GM12875 (cell line): Measurements from ENCODE around the gene SORCS2.

Source experiments
- H3K4me3 ChIP-seq: one replicate; pipeline ENCODE4 v1.5.1; 2011; ENCODE audit warnings: low read depth, low read length, control low read depth
- TF ChIP-seq, protein P1 (sequence below): IDR thresholded peaks from 2 replicates; pipeline ENCODE4 v1.5.1; 2011; ENCODE audit warnings: low read depth, mild to moderate bottlenecking, control low read depth, inconsistent platforms, low read length, moderate library complexity, borderline replicate concordance; ENCODE audit not compliant: insufficient read depth

The SORCS2 gene

DNA sequence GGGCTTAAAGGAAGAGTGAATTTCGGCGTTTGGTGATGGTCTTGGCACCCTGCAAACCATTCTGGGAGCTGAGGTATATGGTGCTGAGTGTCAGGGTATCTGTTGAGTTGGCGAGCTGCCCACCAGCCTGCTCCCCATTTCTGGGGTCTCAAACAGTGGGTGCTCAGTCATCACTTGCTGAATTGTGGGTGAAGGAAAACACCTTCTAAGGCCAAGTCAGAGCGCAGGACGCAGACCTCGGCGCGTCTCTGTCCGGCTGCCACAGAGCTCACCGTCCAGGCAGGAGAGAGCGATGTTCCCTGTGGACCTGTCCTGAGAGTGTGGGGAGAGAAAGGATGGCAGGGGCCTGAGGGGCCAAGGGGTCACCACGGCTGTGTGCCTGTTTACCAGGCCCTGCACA lies 111.2 kb downstream of the SORCS2 start:
- H3K4me3 ChIP-seq = no peak overlapping the region

DNA sequence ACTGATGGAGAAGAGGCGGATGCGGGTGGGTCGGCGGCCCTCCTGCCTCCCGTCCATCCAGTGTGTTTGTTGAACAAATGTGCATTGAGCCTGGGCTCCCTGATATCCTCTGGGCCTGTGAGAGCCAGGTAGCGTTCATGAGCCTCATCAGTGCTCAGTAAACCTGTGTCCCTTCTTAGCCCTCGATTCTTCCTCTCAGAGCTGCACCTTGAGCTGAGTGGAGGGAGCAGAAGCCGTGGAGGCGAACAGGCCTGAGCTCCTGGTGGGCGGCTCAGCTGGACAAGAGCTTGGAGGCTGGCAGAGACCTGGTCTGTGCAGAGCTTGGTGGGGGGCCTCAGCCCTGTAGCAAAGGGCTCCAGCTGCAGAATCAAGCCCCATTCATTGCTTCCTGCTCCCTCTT lies 112.1 kb downstream of the SORCS2 start:
- H3K4me3 ChIP-seq = no peak overlapping the region

More for the DNA sequence above, 111.2 kb downstream of the SORCS2 start:
- TF ChIP-seq, protein P1, sequence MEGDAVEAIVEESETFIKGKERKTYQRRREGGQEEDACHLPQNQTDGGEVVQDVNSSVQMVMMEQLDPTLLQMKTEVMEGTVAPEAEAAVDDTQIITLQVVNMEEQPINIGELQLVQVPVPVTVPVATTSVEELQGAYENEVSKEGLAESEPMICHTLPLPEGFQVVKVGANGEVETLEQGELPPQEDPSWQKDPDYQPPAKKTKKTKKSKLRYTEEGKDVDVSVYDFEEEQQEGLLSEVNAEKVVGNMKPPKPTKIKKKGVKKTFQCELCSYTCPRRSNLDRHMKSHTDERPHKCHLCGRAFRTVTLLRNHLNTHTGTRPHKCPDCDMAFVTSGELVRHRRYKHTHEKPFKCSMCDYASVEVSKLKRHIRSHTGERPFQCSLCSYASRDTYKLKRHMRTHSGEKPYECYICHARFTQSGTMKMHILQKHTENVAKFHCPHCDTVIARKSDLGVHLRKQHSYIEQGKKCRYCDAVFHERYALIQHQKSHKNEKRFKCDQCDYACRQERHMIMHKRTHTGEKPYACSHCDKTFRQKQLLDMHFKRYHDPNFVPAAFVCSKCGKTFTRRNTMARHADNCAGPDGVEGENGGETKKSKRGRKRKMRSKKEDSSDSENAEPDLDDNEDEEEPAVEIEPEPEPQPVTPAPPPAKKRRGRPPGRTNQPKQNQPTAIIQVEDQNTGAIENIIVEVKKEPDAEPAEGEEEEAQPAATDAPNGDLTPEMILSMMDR = no peak

DNA sequence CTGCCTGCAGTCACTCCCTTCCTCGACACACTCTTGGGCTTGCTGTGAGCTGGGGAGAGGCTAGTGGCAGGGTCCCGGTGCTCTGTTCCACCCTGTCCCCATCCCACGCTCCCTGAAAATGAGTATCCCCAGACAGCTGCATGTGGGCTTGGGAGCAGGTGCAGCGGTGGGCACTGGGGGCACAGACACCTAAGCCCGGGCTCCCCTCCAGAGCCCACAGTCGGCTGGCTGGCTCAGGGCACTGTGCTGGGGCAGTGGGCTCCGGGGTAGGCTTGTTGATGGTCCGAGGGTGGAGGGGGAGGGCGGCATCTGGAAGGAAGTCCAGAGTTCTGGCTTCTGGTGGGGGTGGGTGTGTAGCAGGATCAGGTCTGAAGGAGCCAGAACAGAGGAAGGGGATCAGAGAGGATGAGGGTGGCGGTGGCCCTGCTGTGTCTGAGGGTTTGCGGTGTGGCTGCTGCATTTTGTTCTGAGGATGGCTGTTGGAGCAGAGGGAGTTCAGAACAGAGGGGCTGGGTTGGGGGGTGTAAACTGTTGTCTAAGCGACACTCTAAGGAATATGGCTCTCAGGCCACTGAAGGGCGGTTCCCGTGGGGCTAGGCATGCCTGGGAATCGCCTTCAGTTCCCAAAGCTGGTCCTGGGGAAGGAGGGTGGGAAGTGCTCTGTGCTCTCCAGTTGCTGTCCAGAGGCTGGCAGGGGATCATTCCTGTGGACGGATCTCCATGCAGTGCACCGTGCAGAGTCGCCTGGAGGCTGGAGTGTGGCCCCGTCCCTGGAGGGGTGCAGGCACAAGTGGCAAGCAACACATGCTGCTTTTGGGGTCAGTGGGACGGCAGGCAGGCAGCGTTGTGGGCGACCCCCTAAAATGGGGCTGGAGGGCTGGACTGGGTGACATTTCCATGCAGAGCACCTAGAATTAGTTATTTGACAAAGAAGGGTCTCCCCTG lies 114.0 kb downstream of the SORCS2 start:
- TF ChIP-seq, protein P1 = no peak
- H3K4me3 ChIP-seq = no peak overlapping the region

More for the DNA sequence above, 112.1 kb downstream of the SORCS2 start:
- TF ChIP-seq, protein P1 = no peak

DNA sequence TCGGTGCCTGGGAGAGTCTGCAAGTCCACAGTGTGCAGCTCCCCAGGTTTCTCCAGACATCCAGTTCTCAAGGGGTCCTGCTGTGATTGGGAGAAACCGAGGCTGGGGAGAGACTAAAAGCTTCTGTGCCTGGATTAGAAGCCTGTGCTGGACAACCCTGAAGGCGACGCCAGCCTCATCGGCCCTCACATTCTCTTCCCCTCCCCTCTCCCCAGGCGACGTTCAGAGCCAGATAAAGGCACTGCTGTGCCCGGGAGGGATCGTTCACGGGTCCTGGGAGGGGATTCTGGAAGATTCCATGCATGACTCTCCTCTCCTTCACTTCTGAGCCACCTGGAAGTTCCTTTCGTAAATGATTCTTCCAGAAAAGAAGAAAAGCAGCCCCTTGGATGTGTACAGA lies 114.6 kb downstream of the SORCS2 start:
- H3K4me3 ChIP-seq = no peak overlapping the region
- TF ChIP-seq, protein P1 = no peak

DNA sequence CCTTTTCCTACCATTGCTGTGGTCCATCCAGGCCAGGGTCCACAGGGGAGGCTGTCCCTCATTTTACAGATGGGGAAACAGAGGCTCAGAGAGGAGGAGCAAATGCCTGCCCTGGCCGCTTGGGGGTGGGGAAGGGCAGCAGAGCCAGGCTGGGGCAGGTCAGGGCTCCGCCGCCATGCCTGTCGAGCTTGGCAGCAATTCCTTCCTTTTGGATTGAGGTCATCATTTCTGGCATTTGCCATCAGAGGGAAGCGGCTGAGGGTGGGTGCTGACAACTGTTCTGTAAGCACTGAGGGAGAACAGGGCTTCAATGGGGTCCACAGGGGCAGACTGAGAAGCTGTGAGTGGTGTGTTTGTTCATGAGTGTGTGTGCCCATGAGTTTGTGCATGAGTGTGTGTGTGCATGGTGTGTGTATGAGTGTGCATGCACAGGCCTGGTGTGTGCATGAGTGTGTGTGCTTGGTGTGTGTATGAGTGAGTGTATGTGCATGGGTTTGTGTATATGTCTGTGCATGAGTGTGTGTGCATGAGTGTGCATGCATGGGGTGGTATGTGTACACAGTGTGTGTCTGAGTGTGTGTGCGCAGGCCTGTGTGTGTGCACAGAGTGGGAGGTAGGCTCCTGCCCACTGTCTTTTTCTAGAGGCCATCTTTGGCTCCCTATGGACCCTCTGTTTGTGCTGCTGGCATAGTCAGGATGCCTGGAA lies 115.2 kb downstream of the SORCS2 start:
- H3K4me3 ChIP-seq = no peak overlapping the region
- TF ChIP-seq, protein P1 = no peak

DNA sequence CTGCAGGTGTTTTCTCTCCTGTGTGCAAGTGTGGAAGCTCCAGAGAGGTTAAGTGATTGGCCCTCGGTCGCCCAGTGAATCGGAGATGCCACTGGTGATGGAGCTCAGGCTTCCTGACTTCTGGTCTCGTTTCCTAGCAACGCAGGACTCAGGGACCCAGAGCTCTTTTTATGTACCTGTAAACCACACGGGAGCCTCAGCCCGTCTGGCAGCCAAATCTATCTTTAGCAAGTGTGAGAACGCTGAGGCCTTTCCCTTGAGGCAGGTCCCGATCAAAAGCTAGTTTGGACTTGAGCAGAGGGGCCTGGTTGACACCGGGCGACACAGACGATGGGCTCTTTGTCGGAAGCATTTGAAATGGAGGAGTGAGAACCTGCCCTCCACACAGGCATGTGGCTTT lies 116.8 kb downstream of the SORCS2 start:
- no peak overlapping the region for H3K4me3 ChIP-seq
- TF ChIP-seq, protein P1 = no peak
